A549 (cell line): ENCODE data around the gene P2RY4.

Source experiments
- BHLHE40 ChIP-seq: IDR thresholded peaks from 2 replicates; pipeline ENCODE4 v1.6.1; 2012; ENCODE audit warnings: low read depth, low read length, inconsistent platforms
- CTCF ChIP-seq: fragments of >200 bp; sonication (Bioruptor Twin); formaldehyde crosslinking; IDR thresholded peaks from 3 replicates; pipeline ENCODE4 v1.5.1; 2016
- MAX ChIP-seq: IDR thresholded peaks from 2 replicates; pipeline ENCODE4 v1.6.1; 2012
- PBX3 ChIP-seq: IDR thresholded peaks from 2 replicates; pipeline ENCODE4 v1.6.1; 2012

- TF ChIP-seq MAX (no peak), BHLHE40 (no peak), CTCF (no peak), PBX3 (no peak)
These were observed 5.1 kb downstream of the P2RY4 start for GRCh38 chrX:70254909-70255308.
